H1 (cell line): ENCODE measurements around the gene FAF2. TPM values are rescaled to one million over a fixed set of nuclear protein-coding genes. Genes with fewer than 3 reads are reported as not detected.

Source experiments
- GABPA ChIP-seq: IDR thresholded peaks from 2 replicates; pipeline ENCODE4 v1.6.1; 2011; ENCODE audit warnings: mild to moderate bottlenecking, low read length, moderate library complexity, borderline replicate concordance; ENCODE audit not compliant: insufficient read depth
- polyA plus RNA-seq, 7 experiments: library from polyadenylated mRNA; depleted of rRNA in 3 of 7; stranded (reverse) in 5 of 7; unstranded in 2 of 7; fragments of >200 nt in 5 of 7; fragments of 200-250 nt in 2 of 7; gene quantifications; 1 replicate in 5 of 7; 2 replicates in 1 of 7; 4 replicates in 1 of 7; pipeline versions ENCODE4 v1.2.1 to v1.2.3, GENCODE V29; 2011 to 2013; ENCODE audit warnings: missing spikeins in 2 of 7, mixed read lengths in 2 of 7
- total RNA-seq: library from RNA; stranded (reverse); fragmentation: NEBNext Ultra II Directional; extraction: Animal tissue kit (Norgen Biotek cat#: 25700); gene quantifications from 2 replicates; pipeline ENCODE4 v1.2.1, GENCODE V29; 2021

FAF2 gene
- total and polyA plus RNA-seq, 2 of the 8 experiments (the other 6 are each of a cell fraction or from before 2014, with no cell fraction given): 20.8 to 35.8 TPM

GRCh38 chr5:176545737-176546509 lies 97.7 kb downstream of the FAF2 start (continued):
- no peak for TF ChIP-seq GABPA
- TF ChIP-seq, all 59 proteins: peak for 0
